Measurements from ENCODE around the gene SRBD1. TPM values are rescaled to one million over a fixed set of nuclear protein-coding genes. Genes with fewer than 3 reads are reported as not detected.

The SRBD1 gene
- polyA plus RNA-seq, 1 donor (not counting 4 experiments of a cell fraction or from before 2014, with no cell fraction given) = 8.8 TPM

DNA sequence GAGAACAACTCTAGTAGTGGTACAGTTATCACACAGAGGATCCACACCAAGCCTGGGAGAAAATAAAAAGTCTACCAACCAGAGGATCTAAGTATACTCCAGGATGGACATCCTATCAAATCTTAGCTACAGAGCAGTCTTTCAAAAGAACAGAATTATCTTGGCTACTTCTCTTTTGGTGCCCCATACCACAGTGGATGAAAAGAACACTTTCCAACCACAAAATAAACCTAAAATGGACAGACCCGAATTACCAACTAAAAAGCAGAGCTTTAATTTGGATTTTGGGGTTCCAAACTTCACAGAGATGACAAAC is 116.1 kb downstream of the SRBD1 start:
- no peaks in the 10 kb centered on the region for H4K20me1 ChIP-seq (ENCODE audit: control insufficient read depth, extremely low read depth, insufficient read depth, low read length)
- H3K36me3 ChIP-seq (ENCODE audit: control insufficient read depth in 2 of 2, extremely low read depth in 1 of 2, insufficient read depth in 2 of 2, low read length in 2 of 2) = no peaks in the 10 kb centered on the region
- no peaks in the 10 kb centered on the region for H3K27me3 ChIP-seq (ENCODE audit: control insufficient read depth, extremely low read depth, insufficient read depth, low read length)
- no peak overlapping the region for H3K9ac ChIP-seq (ENCODE audit: control insufficient read depth, extremely low read depth, insufficient read depth, low read length)
- no peaks in the 10 kb centered on the region for H3K9me1 ChIP-seq (ENCODE audit: control insufficient read depth, extremely low read depth, insufficient read depth, low read length)
- H3K27ac ChIP-seq (ENCODE audit: control insufficient read depth, insufficient read depth, low read length) = no peak overlapping the region
- no peak overlapping the region for H3K4me3 ChIP-seq (ENCODE audit: control insufficient read depth in 2 of 3, extremely low read depth in 1 of 3, insufficient read depth in 2 of 3, low read depth in 1 of 3, low read length in 3 of 3)
- FAIRE-seq = no peak
- no peaks in the 10 kb centered on the region for H3K4me1 ChIP-seq (ENCODE audit: control insufficient read depth, extremely low read depth, insufficient read depth, low read length)
- TF ChIP-seq, protein P1, sequence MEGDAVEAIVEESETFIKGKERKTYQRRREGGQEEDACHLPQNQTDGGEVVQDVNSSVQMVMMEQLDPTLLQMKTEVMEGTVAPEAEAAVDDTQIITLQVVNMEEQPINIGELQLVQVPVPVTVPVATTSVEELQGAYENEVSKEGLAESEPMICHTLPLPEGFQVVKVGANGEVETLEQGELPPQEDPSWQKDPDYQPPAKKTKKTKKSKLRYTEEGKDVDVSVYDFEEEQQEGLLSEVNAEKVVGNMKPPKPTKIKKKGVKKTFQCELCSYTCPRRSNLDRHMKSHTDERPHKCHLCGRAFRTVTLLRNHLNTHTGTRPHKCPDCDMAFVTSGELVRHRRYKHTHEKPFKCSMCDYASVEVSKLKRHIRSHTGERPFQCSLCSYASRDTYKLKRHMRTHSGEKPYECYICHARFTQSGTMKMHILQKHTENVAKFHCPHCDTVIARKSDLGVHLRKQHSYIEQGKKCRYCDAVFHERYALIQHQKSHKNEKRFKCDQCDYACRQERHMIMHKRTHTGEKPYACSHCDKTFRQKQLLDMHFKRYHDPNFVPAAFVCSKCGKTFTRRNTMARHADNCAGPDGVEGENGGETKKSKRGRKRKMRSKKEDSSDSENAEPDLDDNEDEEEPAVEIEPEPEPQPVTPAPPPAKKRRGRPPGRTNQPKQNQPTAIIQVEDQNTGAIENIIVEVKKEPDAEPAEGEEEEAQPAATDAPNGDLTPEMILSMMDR (optimal IDR thresholded peaks at IDR 0.05 in 1 of 3, IDR thresholded peaks at IDR 0.05 in 1 of 3, conservative IDR thresholded peaks at IDR 0.05 in 1 of 3; ENCODE audit: extremely low read depth in 1 of 3, insufficient read depth in 2 of 3, low read length in 3 of 3) = no peak
- no peaks in the 10 kb centered on the region for H3K79me2 ChIP-seq (ENCODE audit: control insufficient read depth, insufficient read depth, low read length)
- H3K9me3 ChIP-seq (ENCODE audit: control insufficient read depth, low read depth, low read length) = no peaks in the 10 kb centered on the region
- H2AFZ ChIP-seq (ENCODE audit: control insufficient read depth, low read length) = no peak overlapping the region
- dilution Hi-C loops (cut with MboI; ENCODE audit: extremely low pct_ligation_motif_present, low sequenced_read_pairs) = no loop called here
- H3K4me2 ChIP-seq (ENCODE audit: control insufficient read depth, extremely low read depth, insufficient read depth, low read depth, low read length) = no peak overlapping the region
- DNase-seq (ENCODE audit: low read depth, low spot score) = no peak

DNA sequence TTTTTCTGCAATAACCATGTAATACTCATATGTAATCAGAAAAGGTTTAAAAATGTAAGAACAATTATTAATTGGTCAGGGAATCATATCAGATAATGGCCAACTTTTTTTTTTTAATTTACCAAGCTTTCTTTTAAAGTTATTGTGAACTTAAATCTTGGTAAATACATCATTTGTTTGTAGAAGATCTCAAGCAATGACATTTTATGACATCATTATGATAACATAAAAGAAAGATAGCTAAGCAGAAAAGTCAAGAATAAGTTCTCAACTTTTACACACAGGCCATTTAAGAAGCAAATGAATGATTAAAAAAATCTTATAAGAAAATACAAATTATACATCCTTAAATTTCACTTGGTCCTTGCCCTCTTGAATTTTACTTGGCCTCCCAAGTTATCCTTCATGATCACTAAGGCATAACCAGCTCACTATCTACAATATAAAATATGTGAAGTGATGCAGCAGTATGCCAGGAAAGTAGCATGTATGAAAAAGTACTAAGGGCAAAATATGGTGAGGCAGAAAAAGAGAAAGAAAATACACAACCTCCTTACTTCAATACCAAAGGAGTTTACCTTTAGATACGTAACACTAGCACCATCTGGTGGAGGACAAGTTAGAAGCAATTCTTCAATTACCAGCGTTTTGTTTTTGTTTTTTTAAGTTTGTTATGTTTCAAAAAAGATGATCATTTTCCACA is 116.6 kb downstream of the SRBD1 start:
- H3K9me1 ChIP-seq (ENCODE audit: control insufficient read depth, extremely low read depth, insufficient read depth, low read length) = no peaks in the 10 kb centered on the region
- H3K9me3 ChIP-seq (ENCODE audit: control insufficient read depth, low read depth, low read length) = no peaks in the 10 kb centered on the region
- H3K36me3 ChIP-seq (ENCODE audit: control insufficient read depth in 2 of 2, extremely low read depth in 1 of 2, insufficient read depth in 2 of 2, low read length in 2 of 2) = no peaks in the 10 kb centered on the region
- FAIRE-seq (peak; percentile 52), DNase-seq (ENCODE audit: low read depth, low spot score) (peak; percentile 2)
- no peaks in the 10 kb centered on the region for H3K27me3 ChIP-seq (ENCODE audit: control insufficient read depth, extremely low read depth, insufficient read depth, low read length)
- H2AFZ ChIP-seq (ENCODE audit: control insufficient read depth, low read length) = no peak overlapping the region
- H3K9ac ChIP-seq (ENCODE audit: control insufficient read depth, extremely low read depth, insufficient read depth, low read length) = no peak overlapping the region
- H4K20me1 ChIP-seq (ENCODE audit: control insufficient read depth, extremely low read depth, insufficient read depth, low read length) = no peaks in the 10 kb centered on the region
- H3K4me1 ChIP-seq (ENCODE audit: control insufficient read depth, extremely low read depth, insufficient read depth, low read length) = no peaks in the 10 kb centered on the region
- H3K27ac ChIP-seq (ENCODE audit: control insufficient read depth, insufficient read depth, low read length) = no peak overlapping the region
- H3K4me2 ChIP-seq (ENCODE audit: control insufficient read depth, extremely low read depth, insufficient read depth, low read depth, low read length) = no peak overlapping the region
- dilution Hi-C loops (cut with MboI; ENCODE audit: extremely low pct_ligation_motif_present, low sequenced_read_pairs) = no loop called here
- no peaks in the 10 kb centered on the region for H3K79me2 ChIP-seq (ENCODE audit: control insufficient read depth, insufficient read depth, low read length)
- TF ChIP-seq, protein P1 (optimal IDR thresholded peaks at IDR 0.05 in 1 of 3, IDR thresholded peaks at IDR 0.05 in 1 of 3, conservative IDR thresholded peaks at IDR 0.05 in 1 of 3; ENCODE audit: extremely low read depth in 1 of 3, insufficient read depth in 2 of 3, low read length in 3 of 3) = peak in 2 of 3 experiments; percentile 56 to 72
- TF ChIP-seq EZH2 (IDR thresholded peaks at IDR 0.05; ENCODE audit: low read length) = no peak
- no peak overlapping the region for H3K4me3 ChIP-seq (ENCODE audit: control insufficient read depth in 2 of 3, extremely low read depth in 1 of 3, insufficient read depth in 2 of 3, low read depth in 1 of 3, low read length in 3 of 3)
